GM23338 (cell line): ENCODE measurements around the gene ASXL2.

Experiments used
- EZH2 ChIP-seq: fragments of 200-600 bp; sonication (generic); IDR thresholded peaks from one replicate; pipeline ENCODE4 v1.8.0; 2017; ENCODE audit warnings: antibody characterized with exemption, mild to moderate bottlenecking, low read depth; ENCODE audit not compliant: unreplicated experiment
- POLR2AphosphoS5 ChIP-seq: IDR thresholded peaks from 2 replicates; pipeline ENCODE4 v1.6.1; 2016; ENCODE audit warnings: antibody characterized with exemption, low read depth
- REST ChIP-seq: IDR thresholded peaks from one replicate; pipeline ENCODE4 v1.6.1; 2018; ENCODE audit warnings: antibody characterized with exemption; ENCODE audit not compliant: unreplicated experiment
- TF ChIP-seq, protein P1 (sequence below), 2 experiments: fragments of 200-600 bp in 1 of 2; sonication (generic) in 1 of 2; conservative IDR thresholded peaks; 2 replicates each; pipeline versions ENCODE4 v1.5.1 to v1.6.1; 2016 to 2017; ENCODE audit warnings: antibody characterized with exemption in 2 of 2, low read depth in 2 of 2, mild to moderate bottlenecking in 2 of 2, moderate library complexity in 1 of 2

DNA sequence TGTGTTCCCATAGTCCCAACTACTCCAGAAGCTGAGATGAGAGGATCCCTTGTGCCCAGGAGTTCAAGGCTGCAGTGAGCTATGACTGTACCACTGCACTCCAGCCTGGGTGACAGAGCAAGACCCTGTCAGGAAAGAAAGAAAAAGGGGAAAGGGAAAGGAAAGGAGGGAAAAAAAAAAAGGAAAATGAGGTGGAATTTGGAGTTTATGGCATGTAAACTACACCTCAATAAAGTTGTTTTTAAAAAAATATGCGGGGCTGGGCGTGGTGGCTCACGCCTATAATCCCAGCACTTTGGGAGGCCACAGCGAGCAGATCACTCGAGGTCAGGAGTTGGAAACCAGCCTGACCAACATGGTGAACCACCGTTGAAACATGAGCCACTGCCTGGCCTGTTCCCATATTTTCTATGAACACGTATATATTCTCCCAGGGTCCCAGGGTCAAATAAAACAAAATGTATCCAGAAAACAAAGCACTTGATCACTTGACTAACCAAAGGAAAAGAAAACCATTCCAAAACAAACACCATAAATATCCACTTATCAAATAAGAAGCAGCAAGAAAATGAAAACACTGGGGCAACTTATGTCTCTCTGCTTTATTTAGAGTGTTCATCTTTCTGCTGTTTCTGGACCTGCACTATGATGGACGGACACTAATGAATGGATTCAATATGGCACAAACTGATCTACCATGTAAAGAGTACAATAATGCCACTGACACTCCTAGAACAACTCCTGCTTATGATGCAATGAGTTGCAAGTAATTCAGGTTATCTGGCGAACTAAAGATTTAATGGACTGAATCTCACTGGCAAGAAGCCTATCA is 56.8 kb downstream of the ASXL2 start:
- TF ChIP-seq, protein P1, sequence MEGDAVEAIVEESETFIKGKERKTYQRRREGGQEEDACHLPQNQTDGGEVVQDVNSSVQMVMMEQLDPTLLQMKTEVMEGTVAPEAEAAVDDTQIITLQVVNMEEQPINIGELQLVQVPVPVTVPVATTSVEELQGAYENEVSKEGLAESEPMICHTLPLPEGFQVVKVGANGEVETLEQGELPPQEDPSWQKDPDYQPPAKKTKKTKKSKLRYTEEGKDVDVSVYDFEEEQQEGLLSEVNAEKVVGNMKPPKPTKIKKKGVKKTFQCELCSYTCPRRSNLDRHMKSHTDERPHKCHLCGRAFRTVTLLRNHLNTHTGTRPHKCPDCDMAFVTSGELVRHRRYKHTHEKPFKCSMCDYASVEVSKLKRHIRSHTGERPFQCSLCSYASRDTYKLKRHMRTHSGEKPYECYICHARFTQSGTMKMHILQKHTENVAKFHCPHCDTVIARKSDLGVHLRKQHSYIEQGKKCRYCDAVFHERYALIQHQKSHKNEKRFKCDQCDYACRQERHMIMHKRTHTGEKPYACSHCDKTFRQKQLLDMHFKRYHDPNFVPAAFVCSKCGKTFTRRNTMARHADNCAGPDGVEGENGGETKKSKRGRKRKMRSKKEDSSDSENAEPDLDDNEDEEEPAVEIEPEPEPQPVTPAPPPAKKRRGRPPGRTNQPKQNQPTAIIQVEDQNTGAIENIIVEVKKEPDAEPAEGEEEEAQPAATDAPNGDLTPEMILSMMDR (conservative IDR thresholded peaks at IDR 0.05; ENCODE audit: low read depth in 2 of 2) = no peak
- TF ChIP-seq REST = no peak
- no peak for TF ChIP-seq POLR2AphosphoS5
- TF ChIP-seq EZH2 = no peak
